K562 (cell line): ENCODE data around the gene LPGAT1. TPM values are rescaled to one million over a fixed set of nuclear protein-coding genes. Genes with fewer than 3 reads are reported as not detected.

Source experiments
- ATAC-seq: fragments of 200-7000 bp; cut with Tn5 transposase; 3 replicates; pipeline ENCODE4 v1.9.1; 2020; ENCODE audit warnings: moderate library complexity
- BruUV-seq: library from RNA; stranded (reverse); fragments of 400-500 nt; replicated peaks from 2 replicates; lab custom pipeline; 2021; lab: Mats Ljungman, UMichigan
- CTCF ChIA-PET: fragments of 300-600 bp; formaldehyde crosslinking; extraction: SDS; loops from one replicate; lab custom pipeline; 2021; ENCODE audit warnings: low intra/inter-chr PET ratio; lab: Yijun Ruan, JAX
- POLR2A ChIA-PET: fragments of 300-600, 350-650 bp; sonication (Branson Sonifier 250); formaldehyde crosslinking; extraction: SDS; loops from one replicate; lab custom pipeline; 2021; ENCODE audit warnings: antibody characterized with exemption, inconsistent platforms; lab: Yijun Ruan, JAX
- DNase-seq, 4 experiments: peaks; one replicate each; pipeline versions ENCODE4 v3.0.0 to v3.0.0-alpha.2; 2011 to 2018; ENCODE audit warnings: low spot score in 3 of 4, mixed read lengths in 3 of 4; ENCODE audit errors: extremely low read depth in 1 of 4
- FAIRE-seq: peaks from 2 replicates; lab custom pipeline; 2011; peaks lifted over from hg19 to GRCh38; lab: Jason Lieb, UNC
- H2AFZ ChIP-seq: 2 replicates; pipeline ENCODE4 v1.6.0; 2011; ENCODE audit warnings: low read depth, low read length, control low read depth, inconsistent platforms
- H3K27ac ChIP-seq: fragments of 200-600 bp; 3 replicates; pipeline ENCODE4 v1.8.0; 2011; ENCODE audit warnings: low read depth, mild to moderate bottlenecking, control low read depth, inconsistent platforms, low read length, moderate library complexity, mixed read lengths; ENCODE audit errors: extremely low read depth
- H3K27me3 ChIP-seq, 2 experiments: fragments of 300-600 bp in 1 of 2; 2 replicates in 1 of 2; 3 replicates in 1 of 2; pipeline versions ENCODE4 v1.6.0 to v1.8.0; 2011; ENCODE audit warnings: inconsistent platforms in 2 of 2, low read length in 2 of 2, mild to moderate bottlenecking in 1 of 2, mixed read lengths in 1 of 2, moderate library complexity in 1 of 2; ENCODE audit not compliant: control insufficient read depth in 2 of 2, insufficient read depth in 2 of 2
- H3K36me3 ChIP-seq: fragments of 300-600 bp; 3 replicates; pipeline ENCODE4 v1.8.0; 2011; ENCODE audit warnings: mild to moderate bottlenecking, low read length, inconsistent platforms; ENCODE audit not compliant: control insufficient read depth, insufficient read depth
- H3K4me1 ChIP-seq, 2 experiments: fragments of 200-600 bp in 1 of 2; replicated peaks in 1 of 2; 2 replicates in 1 of 2; 3 replicates in 1 of 2; pipeline versions ENCODE4 v1.5.1 to v1.8.0; 2011; ENCODE audit warnings: inconsistent platforms in 2 of 2, low read length in 2 of 2, mild to moderate bottlenecking in 1 of 2, mixed read lengths in 1 of 2, moderate library complexity in 1 of 2; ENCODE audit not compliant: control insufficient read depth in 2 of 2, insufficient read depth in 2 of 2
- H3K4me2 ChIP-seq: 2 replicates; pipeline ENCODE4 v1.6.1; 2011; ENCODE audit warnings: low read length, control low read depth, inconsistent platforms, mixed read lengths; ENCODE audit not compliant: insufficient read depth
- H3K4me3 ChIP-seq: fragments of 200-600 bp; sonication (generic), shearing (Covaris generic); 2 replicates; pipeline ENCODE4 v1.5.1; 2016; ENCODE audit warnings: control low read depth, inconsistent platforms
- H3K79me2 ChIP-seq: fragments of 200-600 bp; 3 replicates; pipeline ENCODE4 v1.8.0; 2011; ENCODE audit warnings: low read length, inconsistent platforms; ENCODE audit not compliant: control insufficient read depth, insufficient read depth
- H3K9ac ChIP-seq, 2 experiments: 2 replicates each; pipeline versions ENCODE4 v1.6.0 to v1.6.1; 2011; ENCODE audit warnings: low read depth in 2 of 2, low read length in 2 of 2, control low read depth in 1 of 2, inconsistent platforms in 1 of 2, mild to moderate bottlenecking in 1 of 2, mixed read lengths in 1 of 2; ENCODE audit not compliant: insufficient read depth in 1 of 2
- H3K9me1 ChIP-seq: one replicate; pipeline ENCODE4 v1.6.0; 2011; ENCODE audit warnings: inconsistent platforms, mild to moderate bottlenecking, low read length, moderate library complexity; ENCODE audit not compliant: control insufficient read depth, insufficient read depth
- H3K9me3 ChIP-seq: replicated peaks from 2 replicates; pipeline ENCODE4 v1.5.1; 2011; ENCODE audit warnings: low read depth, low read length, inconsistent platforms; ENCODE audit not compliant: control insufficient read depth, insufficient read depth
- H4K20me1 ChIP-seq: replicated peaks from 2 replicates; pipeline ENCODE4 v1.6.1; 2011; ENCODE audit warnings: low read length, inconsistent platforms, mixed read lengths; ENCODE audit not compliant: control insufficient read depth, insufficient read depth
- CHCHD3 ChIP-seq: fragments of 250-450 bp; sonication (Bioruptor Pico); IDR thresholded peaks from 2 replicates; pipeline ENCODE4 v2.1.2; 2022; ENCODE audit warnings: mild to moderate bottlenecking
- CSDE1 ChIP-seq, 2 experiments: fragments of 450-650 bp; IDR thresholded peaks; 2 replicates each; pipeline ENCODE4 v1.6.1; 2016; ENCODE audit warnings: mild to moderate bottlenecking in 1 of 2
- GABPA ChIP-seq: fragments of 200-800 bp; sonication (Bioruptor generic); conservative IDR thresholded peaks from 2 replicates; pipeline ENCODE4 v1.6.1; 2016; ENCODE audit warnings: low read depth, missing genetic modification characterization, missing compliant biosample characterization
- GTF2A2 ChIP-seq: IDR thresholded peaks from 2 replicates; pipeline ENCODE4 v1.6.1; 2016; ENCODE audit warnings: mild to moderate bottlenecking, missing genetic modification characterization, missing compliant biosample characterization
- MEF2A ChIP-seq: IDR thresholded peaks from 2 replicates; pipeline ENCODE4 v1.6.1; 2011; ENCODE audit warnings: low read depth, mild to moderate bottlenecking, low read length, moderate library complexity; ENCODE audit not compliant: control insufficient read depth
- MYC ChIP-seq, 2 experiments: fragments of 250-450 bp in 1 of 2; sonication (Bioruptor Pico) in 1 of 2; IDR thresholded peaks; 2 replicates each; pipeline versions ENCODE4 v1.5.1 to v1.6.1; 2012 to 2021; ENCODE audit warnings: low read depth in 2 of 2, borderline replicate concordance in 1 of 2, improper control_type of control experiment in 1 of 2, low read length in 1 of 2, mild to moderate bottlenecking in 1 of 2, moderate library complexity in 1 of 2
- RBFOX2 ChIP-seq: fragments of 200-400 bp; formaldehyde crosslinking; IDR thresholded peaks from 2 replicates; pipeline ENCODE4 v1.6.1; 2017; ENCODE audit warnings: low read depth, mild to moderate bottlenecking, low read length, moderate library complexity
- RBM15 ChIP-seq: fragments of 200-400 bp; formaldehyde crosslinking; IDR thresholded peaks from 2 replicates; pipeline ENCODE4 v1.6.1; 2018; ENCODE audit warnings: mild to moderate bottlenecking, low read length, moderate library complexity; ENCODE audit not compliant: insufficient read depth
- RFX7 ChIP-seq: fragments of 250-450 bp; sonication (Bioruptor Pico); IDR thresholded peaks from 2 replicates; pipeline ENCODE4 v1.5.1; 2021; ENCODE audit warnings: mild to moderate bottlenecking
- SMARCA5 ChIP-seq: fragments of 450-650 bp; IDR thresholded peaks from 2 replicates; pipeline ENCODE4 v1.6.1; 2016
- SOX6 ChIP-seq: fragments of 450-650 bp; IDR thresholded peaks from 2 replicates; pipeline ENCODE4 v1.6.1; 2014; ENCODE audit warnings: mild to moderate bottlenecking
- TBP ChIP-seq: optimal IDR thresholded peaks from 2 replicates; pipeline ENCODE3; 2011; ENCODE audit warnings: low read depth, low read length, improper control_type of control experiment
- TGIF2 ChIP-seq: sonication (generic); formaldehyde crosslinking; IDR thresholded peaks from 2 replicates; pipeline ENCODE4 v1.8.1; 2022; ENCODE audit warnings: mild to moderate bottlenecking, missing genetic modification reagents, moderate library complexity
- ZBED1 ChIP-seq: IDR thresholded peaks from 2 replicates; pipeline ENCODE4 v1.6.1; 2014
- ZNF507 ChIP-seq: conservative IDR thresholded peaks from 2 replicates; pipeline ENCODE4 v1.6.1; 2017; ENCODE audit warnings: missing genetic modification characterization, missing compliant biosample characterization
- WGBS: fragments of 100-300 bp; shearing (Covaris generic); methylation state at CpG from one replicate; pipeline ENCODE4 v1.1.6; 2016; ENCODE audit warnings: low coverage, mixed read lengths; ENCODE audit not compliant: insufficient coverage; ENCODE audit errors: missing lambda C conversion rate; 5-methylcytosine and 5-hydroxymethylcytosine counted together
- in situ Hi-C: fragments of 300-500 bp; cut with MboI; formaldehyde crosslinking; loops from 4 replicates; pipeline ENCODE4 v1.15.0; 2018; ENCODE audit warnings: inconsistent platforms, mixed read lengths
- intact Hi-C: fragments of 100-400 bp; cut with micrococcal nuclease; formaldehyde crosslinking; loops from 2 replicates; pipeline ENCODE4 v1.14.2; 2022
- polyA plus RNA-seq, 8 experiments: library from polyadenylated mRNA; depleted of rRNA in 4 of 8; stranded (reverse) in 5 of 8; unstranded in 3 of 8; fragments of >200 nt; fragmentation: Nextera tagmentation in 2 of 8; fragmentation: Illumina TruSeq in 1 of 8; extraction: Ambion mirVana in 2 of 8; extraction: Trizol in 1 of 8; gene quantifications; 2 replicates each; pipeline versions ENCODE4 v1.2.1 to v1.2.3, GENCODE V29; 2011 to 2014; ENCODE audit warnings: inconsistent platforms in 1 of 8, missing spikeins in 1 of 8
- total RNA-seq, 7 experiments: library from RNA; depleted of rRNA in 6 of 7; stranded (reverse); fragments of >200 nt in 6 of 7; fragmentation: Illumina TruSeq in 2 of 7; extraction: Trizol in 2 of 7; gene quantifications; 2 replicates each; pipeline versions ENCODE4 v1.2.1 to v1.2.3, GENCODE V29; 2011 to 2021; ENCODE audit warnings: low replicate concordance in 1 of 7
- TF ChIP-seq, protein P1 (sequence below): fragments of 250-450 bp; sonication (Bioruptor Pico); IDR thresholded peaks from 2 replicates; pipeline ENCODE4 v1.4.0; 2020; ENCODE audit warnings: mild to moderate bottlenecking, moderate library complexity

LPGAT1 gene
- total and polyA plus RNA-seq, 9 of the 15 experiments (the other 6 are each of a cell fraction or from before 2014, with no cell fraction given) = 5.7 to 31.4 (median 16.3) TPM

DNA sequence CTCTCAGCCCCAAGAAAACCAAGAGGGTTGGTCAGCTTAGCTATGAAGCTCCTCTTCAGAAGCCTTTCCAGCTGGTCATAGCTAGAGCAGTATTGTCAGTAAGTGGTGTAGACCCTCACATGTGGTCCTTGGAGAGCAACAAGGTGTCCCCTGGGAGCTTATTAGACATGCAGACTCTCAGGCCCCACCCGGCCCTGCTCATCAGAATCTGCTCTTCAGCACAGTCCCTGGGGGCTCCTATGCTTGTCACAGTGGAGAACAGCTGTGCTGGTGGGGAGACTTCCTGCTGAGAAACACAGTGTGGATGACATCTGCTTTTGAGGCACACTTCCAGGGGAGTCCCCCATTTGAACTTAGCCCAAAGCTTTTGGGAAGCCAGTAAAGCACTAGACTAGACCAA lies 133.2 kb downstream of the LPGAT1 start:
- Histone ChIP-seq H3K4me2 (no peak overlapping the region), H3K9ac (no peak overlapping the region), H3K9me1 (no peaks in the 10 kb centered on the region), H3K36me3 (no peaks in the 10 kb centered on the region), H3K9me3 (no peaks in the 10 kb centered on the region; the same call in 1 of the 2 replicates), H3K4me1 (peaks cover 12 to 13% of the 10 kb centered on the region in 2 experiments; a peak in 4 of 5 replicates), H3K27me3 (peaks cover 0 to 7% of the 10 kb centered on the region in 2 experiments; a peak in 1 of 5 replicates), H3K4me3 (no peak overlapping the region), H4K20me1 (no peaks in the 10 kb centered on the region), H3K27ac (no peak overlapping the region), H3K79me2 (no peaks in the 10 kb centered on the region), H2AFZ (no peak overlapping the region)
- ATAC-seq (no peak), FAIRE-seq (no peak), DNase-seq (no peak)
- intact Hi-C loops = loop anchor here (5.0 kb wide), 1 partner anchor 760 kb away; no protein-coding TSS in a partner anchor
- TF ChIP-seq MYC (IDR thresholded peaks at IDR 0.05; ENCODE audit: low read depth, low read length) = no peak
- no peak for TF ChIP-seq MYC (CRISPR knock-in tag; IDR thresholded peaks at IDR 0.05; ENCODE audit: borderline replicate concordance, low read depth)
- TF ChIP-seq RBM15 = no peak
- TF ChIP-seq RFX7 (CRISPR knock-in tag) = no peak
- no peak for TF ChIP-seq GTF2A2 (tag)
- TF ChIP-seq TGIF2 (CRISPR knock-in tag) = no peak
- no peak for TF ChIP-seq CSDE1 (IDR thresholded peaks at IDR 0.05)
- no peak for TF ChIP-seq ZBED1
- TF ChIP-seq CHCHD3 (CRISPR knock-in tag) = no peak
- no peak for TF ChIP-seq GABPA (tag)
- TF ChIP-seq SMARCA5 = no peak
- no peak for TF ChIP-seq ZNF507 (tag)
- TF ChIP-seq, protein P1, sequence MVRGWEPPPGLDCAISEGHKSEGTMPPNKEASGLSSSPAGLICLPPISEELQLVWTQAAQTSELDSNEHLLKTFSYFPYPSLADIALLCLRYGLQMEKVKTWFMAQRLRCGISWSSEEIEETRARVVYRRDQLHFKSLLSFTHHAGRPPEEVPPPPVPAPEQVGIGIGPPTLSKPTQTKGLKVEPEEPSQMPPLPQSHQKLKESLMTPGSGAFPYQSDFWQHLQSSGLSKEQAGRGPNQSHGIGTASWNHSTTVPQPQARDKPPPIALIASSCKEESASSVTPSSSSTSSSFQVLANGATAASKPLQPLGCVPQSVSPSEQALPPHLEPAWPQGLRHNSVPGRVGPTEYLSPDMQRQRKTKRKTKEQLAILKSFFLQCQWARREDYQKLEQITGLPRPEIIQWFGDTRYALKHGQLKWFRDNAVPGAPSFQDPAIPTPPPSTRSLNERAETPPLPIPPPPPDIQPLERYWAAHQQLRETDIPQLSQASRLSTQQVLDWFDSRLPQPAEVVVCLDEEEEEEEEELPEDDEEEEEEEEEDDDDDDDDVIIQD (CRISPR knock-in tag) = no peak
- no peak for TF ChIP-seq TBP
- no peak for TF ChIP-seq MEF2A
- no peak for TF ChIP-seq SOX6
- no peak for TF ChIP-seq RBFOX2
- in situ Hi-C loops = loop anchor here (5.0 to 25.0 kb wide), 3 partner anchors 135 to 665 kb away; partner anchors contain the start of genes DTL, INTS7 and LPGAT1
- ChIA-PET CTCF (interaction anchor here (0.6 to 2.7 kb wide), 3 partner anchors 58 to 338 kb away, joined by 3 to 17 read pairs (median 11); partner anchors contain the start of genes DTL and INTS7), POLR2A (interaction anchor here (0.7 to 3.4 kb wide), 3 partner anchors 22 to 338 kb away, joined by 3 to 15 read pairs (median 5); partner anchors contain the start of genes DTL, INTS7 and NEK2)
- 5% methylated on average over 1 of the region's 1 CpG for WGBS
- no TSS peak for BruUV-seq
